DND-41 (cell line): ENCODE measurements around the gene MYD88.

Experiments
- CTCF ChIP-seq: IDR thresholded peaks from 2 replicates; pipeline ENCODE4 v1.5.1; 2012; ENCODE audit warnings: borderline replicate concordance, low read length, moderate library complexity, mild to moderate bottlenecking; ENCODE audit not compliant: poor library complexity, severe bottlenecking; ENCODE audit errors: extremely low read depth
- EZH2 ChIP-seq: IDR thresholded peaks from 3 replicates; pipeline ENCODE4 v1.6.1; 2012; ENCODE audit warnings: borderline replicate concordance, low read depth, mild to moderate bottlenecking, moderate library complexity, low read length, inconsistent platforms; ENCODE audit not compliant: severe bottlenecking

- TF ChIP-seq EZH2 (no peak), CTCF (no peak)
These were observed 33.2 kb downstream of the MYD88 start for GRCh38 chr3:38171622-38172021.
